Activated gamma-delta T cell treated with Interleukin-2 at 50 U/mL for 16 hours (primary cell): ENCODE data around the gene C1QL4.
"Not testable (repeated sequence)": the region's sequence is repeated elsewhere in the genome, so short reads cannot be mapped to it uniquely, and the experiment has no call there.

Experiments used
- DNase-seq: peaks from one replicate; pipeline ENCODE4 v3.0.0-alpha.2; 2020

Gene C1QL4

GRCh38 chr12:49297695-49298060 is 39.3 kb downstream of the C1QL4 start:
- no peak for DNase-seq

- no peak for DNase-seq
Observed at GRCh38 chr12:49296836-49297694, 39.9 kb downstream of the C1QL4 start.

- DNase-seq: peak; percentile 55
Observed at GRCh38 chr12:49296034-49296835, 40.8 kb downstream of the C1QL4 start.

- no peak for DNase-seq
Observed at GRCh38 chr12:49295082-49295936, 41.7 kb downstream of the C1QL4 start, which contains the start of gene PRPH. Gene PRPH, plus strand, starts transcription at chr12:49295147. Its CDS starts 54 bp downstream, at chr12:49295201.

- no peak for DNase-seq
Observed at GRCh38 chr12:49294804-49295081, 42.2 kb downstream of the C1QL4 start.

GRCh38 chr12:49294086-49294803 is 42.7 kb downstream of the C1QL4 start:
- no peak for DNase-seq

GRCh38 chr12:49293056-49293956 is 43.7 kb downstream of the C1QL4 start:
- DNase-seq: no peak

- no peak for DNase-seq
Observed at GRCh38 chr12:49292729-49293055, 44.3 kb downstream of the C1QL4 start.

- DNase-seq: no peak
Observed at GRCh38 chr12:49288922-49289555, 47.9 kb downstream of the C1QL4 start.

- DNase-seq: peak; percentile 67
Observed at GRCh38 chr12:49288412-49288853, 48.6 kb downstream of the C1QL4 start.

- DNase-seq: no peak
Observed at GRCh38 chr12:49287876-49288275, 49.1 kb downstream of the C1QL4 start.

- DNase-seq: no peak
Observed at GRCh38 chr12:49284672-49285071, 52.3 kb downstream of the C1QL4 start.

GRCh38 chr12:49283541-49284429 is 53.2 kb downstream of the C1QL4 start:
- DNase-seq: no peak

- not testable (repeated sequence) for DNase-seq
Observed at GRCh38 chr12:49282740-49283375, 54.1 kb downstream of the C1QL4 start.
